ENCODE measurements around the gene LSM7. TPM values are rescaled to one million over a fixed set of nuclear protein-coding genes. Genes with fewer than 3 reads are reported as not detected.

LSM7 gene
- total RNA-seq, 2 experiments from 2014 or later = 73.6 to 80.1 TPM

DNA sequence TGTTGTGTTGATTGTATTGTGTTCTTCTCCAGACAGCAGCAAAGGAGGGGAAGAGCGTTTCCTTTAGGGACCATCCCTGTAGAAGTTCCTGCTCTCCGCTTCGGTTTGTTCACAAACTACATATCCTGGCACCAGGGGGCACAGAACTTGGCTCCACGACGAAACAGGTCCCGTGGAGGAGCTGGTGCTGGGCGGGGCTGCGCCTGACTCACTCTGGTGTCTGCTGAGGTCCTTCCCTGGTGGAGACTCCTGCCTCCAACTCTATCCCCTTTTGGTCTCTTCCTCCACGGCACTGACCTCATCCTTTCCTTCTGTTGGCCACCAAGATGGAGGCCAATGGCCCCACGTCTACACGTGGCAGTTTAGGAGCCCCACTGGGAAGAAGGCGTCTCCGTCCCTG, 46.4 kb upstream of the LSM7 start:
- H3K36me3 Mint-ChIP-seq (ENCODE audit: low read depth) = no peaks in the 10 kb centered on the region
- H3K36me3 ChIP-seq (ENCODE audit: insufficient read depth, low read length) = no peaks in the 10 kb centered on the region
- intact Hi-C loops (cut with DNase I, micrococcal nuclease) = no loop called here
- H3K27me3 Mint-ChIP-seq = no peaks in the 10 kb centered on the region
- DNase-seq = no peak
- no peak overlapping the region for H3K27ac ChIP-seq (ENCODE audit: low read depth in 1 of 2, low read length in 2 of 2)
- no peak for TF ChIP-seq CTCF (IDR thresholded peaks at IDR 0.05)
- ChIA-PET CTCF (no interaction called here), POLR2A (no interaction called here)
- H3K27me3 ChIP-seq (ENCODE audit: control insufficient read depth in 1 of 2, insufficient read depth in 2 of 2, low read length in 2 of 2) = no peaks in the 10 kb centered on the region
- H3K9me3 ChIP-seq (ENCODE audit: control insufficient read depth in 1 of 2, insufficient read depth in 1 of 2, low read length in 2 of 2) = peaks cover 2 to 26% of the 10 kb centered on the region in 2 experiments
- H3K27ac Mint-ChIP-seq = no peak overlapping the region
- no peak overlapping the region for H3K4me3 ChIP-seq (ENCODE audit: low read length)
- H3K4me3 Mint-ChIP-seq = no peak overlapping the region
- no peak for ATAC-seq (ENCODE audit: poor library complexity)
- no peaks in the 10 kb centered on the region for H3K4me1 Mint-ChIP-seq (ENCODE audit: low read depth)
- no peaks in the 10 kb centered on the region for H3K4me1 ChIP-seq (ENCODE audit: insufficient read depth, low read length)
- H3K9me3 Mint-ChIP-seq = no peaks in the 10 kb centered on the region

GRCh38 chr19:2372076-2372612, 43.8 kb upstream of the LSM7 start:
- ATAC-seq (ENCODE audit: poor library complexity) = no peak

DNA sequence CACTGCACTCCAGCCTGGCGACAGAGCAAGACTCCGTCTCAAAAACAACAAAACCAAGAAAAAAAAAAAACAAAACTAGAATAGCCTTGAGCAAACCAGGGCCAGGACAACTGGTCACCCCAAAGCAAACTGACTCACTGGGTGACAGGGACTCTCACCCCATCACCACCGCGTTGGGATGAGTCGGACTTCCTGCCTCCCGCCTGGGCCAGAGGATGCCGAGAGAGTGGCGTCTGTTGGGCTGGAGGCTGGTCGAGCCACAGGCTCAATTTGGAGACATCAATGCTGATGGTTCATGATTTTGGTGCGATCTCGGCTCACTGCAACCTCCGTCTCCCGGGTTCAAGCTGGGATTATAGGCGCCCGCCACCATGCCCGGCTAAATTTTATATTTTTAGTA, 43.3 kb upstream of the LSM7 start:
- H3K4me3 ChIP-seq (ENCODE audit: low read length) = no peak overlapping the region
- peaks cover 4% of the 10 kb centered on the region for H3K4me1 ChIP-seq (ENCODE audit: insufficient read depth, low read length)
- Mint-ChIP-seq H3K4me1 (ENCODE audit: low read depth) (no peaks in the 10 kb centered on the region), H3K27me3 (peaks cover 4% of the 10 kb centered on the region), H3K9me3 (no peaks in the 10 kb centered on the region), H3K27ac (no peak overlapping the region), H3K36me3 (ENCODE audit: low read depth) (no peaks in the 10 kb centered on the region), H3K4me3 (no peak overlapping the region)
- no peak overlapping the region for H3K27ac ChIP-seq (ENCODE audit: low read depth in 1 of 2, low read length in 2 of 2)
- DNase-seq (no peak), ATAC-seq (ENCODE audit: poor library complexity) (no peak)
- peaks cover 6 to 29% of the 10 kb centered on the region in 2 experiments for H3K9me3 ChIP-seq (ENCODE audit: control insufficient read depth in 1 of 2, insufficient read depth in 1 of 2, low read length in 2 of 2)
- CTCF ChIA-PET = no interaction called here
- POLR2A ChIA-PET = no interaction called here
- intact Hi-C loops (cut with DNase I, micrococcal nuclease) = no loop called here
- no peaks in the 10 kb centered on the region for H3K36me3 ChIP-seq (ENCODE audit: insufficient read depth, low read length)
- no peak for TF ChIP-seq CTCF (IDR thresholded peaks at IDR 0.05)
- H3K27me3 ChIP-seq (ENCODE audit: control insufficient read depth in 1 of 2, insufficient read depth in 2 of 2, low read length in 2 of 2) = no peaks in the 10 kb centered on the region

More at GRCh38 chr19:2372076-2372612, 43.8 kb upstream of the LSM7 start:
- no peaks in the 10 kb centered on the region for H3K36me3 ChIP-seq (ENCODE audit: insufficient read depth, low read length)
- H3K9me3 Mint-ChIP-seq = no peaks in the 10 kb centered on the region
- CTCF ChIA-PET = no interaction called here
- DNase-seq = no peak
- intact Hi-C loops (cut with DNase I, micrococcal nuclease) = no loop called here
- POLR2A ChIA-PET = interaction anchor here (0.7 kb wide), 1 partner anchor 716 kb away, joined by 3 read pairs; no protein-coding TSS in a partner anchor
- H3K27ac ChIP-seq (ENCODE audit: low read depth in 1 of 2, low read length in 2 of 2) = no peak overlapping the region
- H3K9me3 ChIP-seq (ENCODE audit: control insufficient read depth in 1 of 2, insufficient read depth in 1 of 2, low read length in 2 of 2) = peaks cover 6 to 27% of the 10 kb centered on the region in 2 experiments
- no peak for TF ChIP-seq CTCF (IDR thresholded peaks at IDR 0.05)
- H3K4me1 ChIP-seq (ENCODE audit: insufficient read depth, low read length) = peaks cover 4% of the 10 kb centered on the region
- no peaks in the 10 kb centered on the region for H3K4me1 Mint-ChIP-seq (ENCODE audit: low read depth)
- H3K27ac Mint-ChIP-seq = no peak overlapping the region
- no peak overlapping the region for H3K4me3 Mint-ChIP-seq
- no peaks in the 10 kb centered on the region for H3K27me3 ChIP-seq (ENCODE audit: control insufficient read depth in 1 of 2, insufficient read depth in 2 of 2, low read length in 2 of 2)
- no peak overlapping the region for H3K4me3 ChIP-seq (ENCODE audit: low read length)
- no peaks in the 10 kb centered on the region for H3K27me3 Mint-ChIP-seq
- no peaks in the 10 kb centered on the region for H3K36me3 Mint-ChIP-seq (ENCODE audit: low read depth)

Measured in CD4-positive, alpha-beta T cell (primary cell).